GM19372 (cell line): Measurements from ENCODE around the gene PMEPA1.

ENCODE experiments used
- ATAC-seq: cut with Tn5 transposase; IDR thresholded peaks from one replicate; pipeline ENCODE4 v1.9.1; 2021; ENCODE audit warnings: mild to moderate bottlenecking, low read depth, moderate library complexity; ENCODE audit not compliant: unreplicated experiment

Gene PMEPA1

GRCh38 chr20:57614490-57615444, 95.0 kb downstream of the PMEPA1 start:
- ATAC-seq = no peak

DNA sequence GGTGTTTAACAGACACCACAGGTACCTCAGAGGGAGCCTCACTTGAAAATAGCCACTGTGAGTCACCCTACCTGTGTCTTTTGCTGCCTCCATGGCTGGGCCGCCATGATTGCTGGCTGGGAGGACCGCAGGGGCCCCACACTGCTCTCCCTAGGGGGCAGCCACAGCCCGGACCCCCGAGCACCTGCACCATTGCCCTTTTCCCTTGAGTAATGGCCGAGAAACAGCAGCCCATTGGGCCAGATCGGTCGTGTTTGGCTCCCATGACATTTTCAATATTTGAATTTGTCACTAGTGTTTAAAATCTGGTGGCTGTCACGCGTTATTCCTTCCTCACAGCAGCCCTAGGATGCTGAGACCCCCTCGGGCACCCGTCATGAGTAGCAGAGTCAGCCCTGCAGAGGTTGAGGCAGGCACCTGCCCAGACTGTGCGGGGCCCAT, 96.3 kb downstream of the PMEPA1 start:
- no peak for ATAC-seq

DNA sequence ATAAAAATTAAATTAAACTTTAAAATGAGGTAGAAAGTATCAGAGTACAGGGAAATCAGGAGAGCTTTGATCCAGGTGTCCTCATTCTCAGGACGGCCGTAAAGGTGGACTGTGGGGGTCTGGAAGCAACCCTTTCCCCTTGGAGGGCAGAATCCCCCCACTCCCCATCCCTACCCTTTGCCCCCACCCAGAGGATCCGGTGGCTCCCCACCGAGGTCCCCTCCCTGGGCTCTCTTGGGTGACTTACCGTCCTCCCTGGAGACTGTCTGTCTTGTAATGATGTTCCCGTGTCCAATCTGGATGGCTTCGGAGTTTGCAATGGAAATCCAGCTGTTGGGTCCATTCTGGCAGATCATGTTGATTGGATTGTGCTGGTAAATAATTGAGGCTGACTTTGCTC, 96.9 kb downstream of the PMEPA1 start:
- ATAC-seq = no peak

DNA sequence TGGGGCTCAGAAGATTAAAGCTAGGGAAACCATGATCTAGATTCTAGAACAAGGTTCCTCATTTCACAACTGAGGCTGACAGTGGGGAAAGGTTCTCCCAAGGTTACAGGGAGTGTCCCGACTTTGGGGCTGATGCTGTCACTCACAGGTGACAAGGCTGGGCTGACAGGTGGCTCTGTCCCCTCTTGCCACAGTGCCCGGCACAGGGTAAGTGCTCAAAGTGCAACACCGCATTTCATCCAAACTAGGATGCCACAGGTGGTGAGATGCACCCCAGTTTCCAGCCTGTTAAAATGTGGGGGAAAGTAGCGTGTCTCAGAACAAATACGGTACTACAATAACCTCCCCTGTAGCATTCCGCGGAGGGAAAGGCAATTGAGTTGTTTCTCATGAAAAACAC, 97.4 kb downstream of the PMEPA1 start:
- ATAC-seq = no peak

GRCh38 chr20:57611586-57612311, 98.1 kb downstream of the PMEPA1 start:
- ATAC-seq = no peak

GRCh38 chr20:57610261-57610952, 99.4 kb downstream of the PMEPA1 start:
- no peak for ATAC-seq

DNA sequence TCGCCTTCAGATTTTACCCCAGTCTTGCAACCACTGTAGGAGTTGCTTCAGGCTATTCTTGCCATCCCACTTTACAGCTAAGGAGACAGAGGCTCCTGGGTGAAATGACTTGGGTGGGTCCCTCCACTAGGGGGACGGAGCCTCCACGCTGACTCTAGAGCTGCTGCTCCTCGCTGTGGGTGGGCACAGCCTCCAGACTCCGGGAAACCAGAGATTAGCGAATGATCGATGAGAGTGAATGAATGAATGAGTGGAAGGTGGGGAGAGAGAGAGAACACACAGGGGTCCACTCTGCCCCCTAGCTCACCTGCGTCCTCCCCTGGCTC, 100.0 kb downstream of the PMEPA1 start:
- ATAC-seq = no peak

DNA sequence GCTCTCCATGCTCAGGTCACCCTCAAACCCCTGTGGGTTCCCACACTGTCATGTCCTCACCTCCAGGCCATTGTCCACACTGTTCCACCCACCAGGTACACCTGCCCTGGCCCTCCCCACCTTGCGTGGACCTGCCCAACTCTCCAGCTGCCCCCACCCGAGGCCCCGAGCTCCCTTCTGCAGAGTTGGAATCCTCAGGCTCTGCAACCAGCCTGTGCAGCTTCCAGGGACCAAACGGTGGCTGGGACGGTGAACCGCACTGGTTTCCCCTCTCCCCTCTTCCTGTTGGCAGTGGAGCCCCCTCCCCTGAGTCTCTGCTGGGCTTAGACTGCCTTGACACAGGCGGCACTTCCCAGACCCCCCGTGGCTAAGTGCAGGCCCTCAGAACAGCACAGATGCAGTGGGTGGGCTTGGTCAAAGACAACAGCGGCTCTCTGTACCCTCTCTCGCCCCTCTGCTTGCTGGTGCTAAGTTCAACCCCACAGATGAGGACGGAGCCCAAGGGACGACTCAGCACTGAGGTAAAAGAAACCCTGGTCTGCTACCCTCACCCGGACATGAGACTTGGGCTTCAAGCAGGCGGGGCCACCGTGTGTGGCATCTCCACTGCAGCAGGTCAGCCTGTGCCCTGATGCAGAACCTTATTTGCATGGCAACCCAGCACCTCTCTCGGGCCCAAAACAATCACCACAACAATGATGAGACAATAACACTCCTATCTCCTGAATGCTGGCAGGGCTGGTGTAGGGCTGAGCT, 100.6 kb downstream of the PMEPA1 start:
- ATAC-seq = no peak

DNA sequence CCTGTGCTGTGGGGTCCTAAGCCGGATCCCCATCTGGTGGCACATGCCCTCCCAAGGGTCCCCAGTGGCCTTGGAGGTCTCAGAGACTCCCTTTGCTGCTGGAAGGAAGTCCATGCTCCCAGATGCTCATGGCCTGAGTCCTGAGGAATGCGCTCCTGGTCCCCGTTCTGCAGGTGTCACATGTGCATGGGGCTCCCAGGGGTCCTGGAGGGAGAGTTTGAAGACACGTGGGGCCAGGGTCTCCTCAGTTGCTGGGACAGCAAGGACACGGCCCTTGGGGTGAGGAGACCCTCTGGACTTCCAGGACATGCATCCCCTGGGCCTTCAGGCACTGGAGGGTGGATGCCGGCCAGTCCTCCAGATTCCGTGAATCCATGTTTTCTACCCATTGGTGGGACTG, 101.3 kb downstream of the PMEPA1 start:
- ATAC-seq = no peak

- ATAC-seq = no peak
Observed at GRCh38 chr20:57605878-57606277, 103.9 kb downstream of the PMEPA1 start.

DNA sequence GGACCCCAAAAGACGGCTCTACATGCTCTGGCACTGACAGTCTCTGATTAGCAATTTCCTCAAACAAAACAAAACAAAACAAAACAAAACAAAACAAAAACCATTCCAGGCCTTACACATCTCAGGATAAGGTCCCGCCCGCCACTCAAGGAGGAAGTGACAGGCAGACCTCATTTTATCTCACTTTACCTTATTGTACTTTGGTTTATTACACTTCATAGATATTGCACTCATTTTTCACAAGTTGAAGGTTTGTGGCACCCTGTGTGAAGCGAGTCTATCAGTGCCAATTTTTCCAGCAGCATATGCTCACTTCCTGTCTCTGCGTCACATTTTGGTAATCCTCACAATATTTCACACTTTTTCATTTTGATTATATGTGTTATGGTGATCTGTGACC, 104.8 kb downstream of the PMEPA1 start:
- no peak for ATAC-seq

DNA sequence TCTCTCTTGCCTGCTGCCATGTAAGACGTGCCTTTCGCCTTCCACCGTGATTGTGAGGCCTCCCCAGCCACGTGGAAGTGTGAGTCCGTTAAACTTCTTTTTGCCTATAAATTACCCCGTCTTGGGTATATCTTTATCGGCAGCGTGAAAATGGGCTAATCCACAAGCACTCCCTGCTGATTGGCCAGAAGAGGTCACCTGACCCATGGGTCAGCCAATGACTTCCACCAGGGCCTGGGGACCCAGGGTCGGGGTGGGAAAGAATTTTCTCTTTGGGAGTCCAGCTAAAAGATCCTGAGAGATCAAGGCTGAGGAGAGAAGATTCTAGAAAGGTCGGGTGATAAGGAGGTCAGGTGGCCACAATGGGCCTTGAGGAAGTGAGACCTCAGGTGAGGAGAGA, 106.7 kb downstream of the PMEPA1 start:
- no peak for ATAC-seq

DNA sequence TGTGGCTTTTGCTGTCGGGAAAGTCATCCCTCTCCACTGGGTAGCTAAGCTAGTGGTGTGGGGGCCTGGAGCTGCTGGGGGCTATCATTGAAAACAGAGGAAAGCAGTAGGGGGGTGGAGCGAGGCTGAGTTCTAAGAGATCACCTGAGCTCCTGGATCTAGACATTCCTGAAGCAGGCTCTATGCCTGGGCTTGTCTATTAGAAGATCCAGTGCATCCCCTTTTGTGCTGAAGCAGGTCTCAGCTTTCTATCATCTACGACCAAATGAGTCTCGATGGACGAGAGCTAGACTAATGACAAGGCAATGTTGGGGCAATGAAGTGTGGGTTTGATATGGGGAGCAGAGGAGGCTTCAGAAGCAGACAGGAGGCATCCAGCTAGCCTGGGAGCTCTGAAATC, 108.1 kb downstream of the PMEPA1 start:
- ATAC-seq = no peak

DNA sequence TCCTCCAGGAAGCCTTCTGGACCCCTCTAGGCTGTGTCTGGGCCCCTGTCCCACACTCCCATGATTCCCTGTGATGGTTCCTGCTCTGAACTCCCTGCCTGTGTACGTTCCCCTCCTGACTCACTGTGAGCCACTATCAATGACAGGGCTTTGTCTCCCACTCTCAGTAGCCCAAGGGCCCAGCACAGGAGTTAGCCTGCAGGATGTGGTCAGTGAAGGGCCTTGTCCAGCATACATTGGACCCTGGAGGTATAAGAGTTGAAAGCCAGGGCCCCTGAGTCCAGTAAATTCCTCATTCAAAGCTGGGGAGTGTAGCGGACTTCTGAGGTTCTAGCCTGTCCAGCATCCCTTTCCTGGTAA, 108.6 kb downstream of the PMEPA1 start:
- ATAC-seq = no peak

DNA sequence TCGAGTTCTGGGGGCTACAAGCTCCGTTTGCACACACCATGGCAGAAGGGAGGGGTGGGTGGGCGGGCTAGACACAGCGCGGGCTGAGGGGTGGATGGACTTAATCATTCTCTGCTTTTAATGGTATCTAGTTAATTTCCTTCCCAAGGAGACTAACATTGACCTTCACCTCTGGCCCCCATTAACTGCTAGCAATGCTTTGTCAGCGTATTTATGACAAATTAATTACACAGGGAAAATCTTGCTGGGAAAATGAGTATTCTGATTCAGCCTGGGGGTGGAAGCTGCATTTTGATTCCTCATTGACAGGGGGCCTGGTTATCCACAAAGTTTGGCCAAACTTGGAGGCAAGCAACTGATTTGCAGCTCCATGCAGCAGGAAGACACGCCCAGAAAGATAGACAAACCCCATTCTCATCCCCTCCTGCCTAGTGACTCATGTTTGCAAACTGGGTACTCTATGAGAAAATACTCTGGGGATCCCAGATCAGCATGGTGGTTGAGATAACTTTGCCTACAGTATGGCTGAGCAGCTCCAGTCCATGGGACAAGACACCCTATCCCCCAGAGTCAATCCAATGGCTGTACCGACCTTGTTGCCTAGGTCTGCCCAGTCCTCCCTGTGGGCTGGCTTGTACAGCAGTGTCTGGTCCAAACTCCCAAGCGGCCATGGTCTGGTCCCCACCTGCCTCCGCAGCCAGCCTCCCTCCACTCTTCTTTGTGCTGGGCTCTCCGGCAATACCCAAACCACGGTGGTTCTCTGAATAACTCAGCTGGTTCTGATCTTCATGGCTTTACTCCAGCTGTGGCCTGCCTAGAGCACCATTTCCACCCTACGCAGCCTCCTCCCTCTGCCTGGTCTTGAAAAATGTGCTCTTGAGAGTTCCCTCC, 109.2 kb downstream of the PMEPA1 start:
- ATAC-seq = no peak

GRCh38 chr20:57598491-57598890, 111.3 kb downstream of the PMEPA1 start:
- ATAC-seq = no peak
